TTC549 (cell line): ENCODE measurements around the gene SLC28A1.
"Not testable (repeated sequence)": the region's sequence is repeated elsewhere in the genome, so short reads cannot be mapped to it uniquely, and the experiment has no call there.

Source experiments
- FAIRE-seq: peaks from 2 replicates; lab custom pipeline; 2012; peaks lifted over from hg19 to GRCh38; lab: Jason Lieb, UNC

Gene SLC28A1

DNA sequence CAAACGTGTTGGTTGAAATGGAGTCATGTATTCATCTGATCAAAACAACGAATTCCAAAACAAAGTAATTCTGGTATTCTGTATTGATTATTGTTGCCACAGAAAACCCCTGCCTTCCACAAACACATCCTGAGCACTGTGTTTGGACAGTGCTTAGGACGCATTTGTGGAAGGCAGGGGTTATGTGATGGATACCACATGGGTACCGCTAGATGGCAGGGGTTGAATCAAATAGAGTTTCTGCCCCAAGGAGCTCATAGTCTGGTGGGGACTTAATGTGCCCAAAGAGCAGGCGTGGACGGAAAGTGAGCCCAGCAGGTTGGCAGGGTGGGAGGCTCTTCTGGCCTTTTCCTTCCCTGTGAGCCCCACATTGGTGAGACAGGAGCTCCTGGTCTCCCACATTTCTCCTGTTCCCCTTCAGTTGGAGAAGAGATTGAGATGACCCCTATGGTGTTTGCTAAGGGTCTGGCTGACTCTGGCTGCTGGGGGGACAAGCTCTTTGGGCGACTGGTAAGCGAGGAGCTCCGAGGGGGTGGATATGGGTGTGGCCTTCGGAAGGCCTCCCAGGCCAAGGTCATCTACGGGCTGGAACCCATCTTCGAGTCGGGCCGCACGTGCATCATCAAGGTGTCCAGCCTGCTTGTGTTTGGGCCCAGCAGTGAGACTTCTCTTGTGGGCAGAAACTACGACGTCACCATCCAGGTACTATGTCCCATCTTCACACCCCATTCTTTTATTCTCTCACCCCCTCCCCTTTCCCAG is 22.1 kb upstream of the SLC28A1 start:
- FAIRE-seq = no peak

DNA sequence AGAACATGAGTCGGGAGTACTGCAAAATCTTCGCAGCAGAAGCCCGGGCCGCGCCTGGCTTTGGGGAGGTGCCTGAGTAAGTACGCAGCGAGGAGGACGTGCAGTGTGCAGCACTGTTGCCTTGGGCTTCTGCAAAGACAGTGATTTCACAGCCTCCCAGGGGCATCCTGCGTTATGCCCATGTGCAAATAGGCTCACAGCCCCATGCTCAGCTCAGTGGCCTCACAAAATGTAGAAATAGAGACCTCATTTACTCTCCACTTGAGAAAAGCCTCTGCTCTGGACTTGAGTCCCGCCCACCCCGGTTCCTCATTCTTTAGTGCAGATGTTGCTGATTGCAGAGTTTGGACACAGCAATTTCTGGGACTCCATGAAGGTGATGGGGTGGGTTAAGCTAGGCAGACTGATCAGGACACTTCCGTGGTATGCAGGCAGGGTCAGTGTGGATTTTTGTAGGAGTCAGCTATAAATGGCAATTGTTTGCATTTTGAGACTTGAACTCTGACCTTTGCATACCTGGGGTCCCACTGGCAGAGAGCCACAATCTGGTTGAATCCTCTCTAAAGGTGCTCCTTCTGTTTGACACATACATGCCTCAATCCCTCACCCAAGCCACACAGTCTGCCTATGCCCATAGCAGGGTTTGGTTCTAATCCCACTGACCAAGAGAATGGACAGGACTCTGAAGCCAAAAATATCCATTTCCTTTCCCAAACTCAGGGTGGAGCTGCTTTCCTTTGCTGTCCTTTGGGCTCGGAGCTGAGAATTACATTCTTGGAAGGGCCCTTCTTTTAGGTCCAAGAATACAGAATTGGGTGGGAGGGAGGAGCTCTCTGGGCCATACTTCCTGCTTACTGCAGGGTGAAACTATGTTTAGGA is 20.7 kb upstream of the SLC28A1 start:
- FAIRE-seq = no peak

DNA sequence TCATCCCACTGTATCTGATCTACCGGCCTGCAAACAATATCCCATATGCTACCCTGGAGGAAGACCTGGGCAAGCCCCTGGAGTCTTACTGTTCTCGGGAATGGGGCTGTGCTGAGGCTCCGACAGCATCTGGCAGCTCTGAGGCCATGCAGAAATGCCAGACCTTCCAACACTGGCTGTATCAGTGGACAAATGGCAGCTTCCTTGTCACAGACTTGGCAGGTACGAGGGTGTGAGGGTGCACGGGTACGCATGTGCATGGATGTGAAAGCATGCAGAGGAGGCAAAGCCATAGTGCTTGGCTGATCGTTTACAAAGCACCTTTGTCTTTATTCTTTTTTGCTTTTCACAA is 20.0 kb upstream of the SLC28A1 start:
- no peak for FAIRE-seq

GRCh38 chr15:84865074-84865569 is 19.3 kb upstream of the SLC28A1 start:
- FAIRE-seq = no peak

- no peak for FAIRE-seq
Observed at GRCh38 chr15:84868037-84868880, 16.2 kb upstream of the SLC28A1 start.

DNA sequence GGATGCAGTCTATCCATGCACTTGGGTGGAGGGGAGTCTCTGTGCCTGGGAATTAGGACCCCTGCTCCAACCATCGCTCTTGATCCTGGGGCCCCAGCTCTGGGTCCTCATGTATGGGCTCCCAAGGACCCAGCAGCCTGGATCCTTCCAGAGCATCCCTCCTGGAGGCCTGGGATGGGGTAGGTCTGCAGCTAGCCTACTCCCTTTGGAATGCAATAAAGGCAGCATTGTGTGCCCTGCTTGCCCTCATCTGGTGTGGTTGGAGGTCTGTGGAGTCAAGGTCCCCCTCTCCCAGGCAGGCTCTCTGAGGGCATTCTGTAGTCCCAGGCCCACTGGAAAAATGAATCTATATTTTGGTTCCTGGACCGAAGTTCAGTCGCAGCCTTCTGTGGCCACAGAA is 15.0 kb upstream of the SLC28A1 start:
- FAIRE-seq = no peak

- no peak for FAIRE-seq
Observed at GRCh38 chr15:84871428-84871985, 13.0 kb upstream of the SLC28A1 start.

- FAIRE-seq = no peak
Observed at GRCh38 chr15:84872009-84872910, 12.2 kb upstream of the SLC28A1 start.

GRCh38 chr15:84873997-84874396 is 10.5 kb upstream of the SLC28A1 start:
- no peak for FAIRE-seq

- no peak for FAIRE-seq
Observed at GRCh38 chr15:84874981-84875699, 9.3 kb upstream of the SLC28A1 start.

DNA sequence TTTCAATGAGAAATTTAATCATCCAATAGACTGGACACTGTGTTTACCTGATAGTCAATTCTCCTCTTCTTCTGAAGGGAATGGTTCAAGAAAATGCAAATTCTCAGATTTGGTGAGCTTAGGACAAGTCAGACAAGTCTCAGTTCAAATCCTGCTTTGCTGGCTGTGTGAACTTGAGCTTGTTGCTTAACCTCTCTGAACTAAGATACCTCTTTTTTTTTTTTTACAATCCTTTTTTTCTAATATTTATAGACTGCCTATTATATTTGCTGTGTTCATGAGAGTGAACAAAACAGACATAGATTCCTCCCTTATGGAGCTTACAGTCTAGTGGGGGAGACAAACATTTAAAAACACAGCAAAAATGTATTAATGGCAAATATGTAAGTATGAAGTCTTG is 8.2 kb upstream of the SLC28A1 start:
- FAIRE-seq = no peak

DNA sequence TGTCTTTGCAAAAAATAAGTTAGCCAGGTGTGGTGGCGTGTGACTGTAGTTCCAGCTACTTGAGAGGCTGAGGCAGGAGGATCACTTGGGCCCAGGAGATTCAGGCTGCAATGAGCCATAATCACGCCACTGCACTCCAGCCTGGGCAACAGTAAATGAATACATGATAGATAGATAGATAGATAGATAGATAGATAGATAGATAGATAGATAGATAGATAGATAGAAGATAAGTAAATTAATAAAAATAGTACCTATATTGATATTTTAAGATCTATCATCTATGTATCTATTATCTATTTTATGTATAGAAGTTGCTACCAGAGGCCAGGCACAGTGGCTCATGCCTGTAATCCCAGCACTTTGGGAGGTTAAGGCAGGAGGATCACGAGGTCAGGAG is 6.8 kb upstream of the SLC28A1 start:
- not testable (repeated sequence) for FAIRE-seq

DNA sequence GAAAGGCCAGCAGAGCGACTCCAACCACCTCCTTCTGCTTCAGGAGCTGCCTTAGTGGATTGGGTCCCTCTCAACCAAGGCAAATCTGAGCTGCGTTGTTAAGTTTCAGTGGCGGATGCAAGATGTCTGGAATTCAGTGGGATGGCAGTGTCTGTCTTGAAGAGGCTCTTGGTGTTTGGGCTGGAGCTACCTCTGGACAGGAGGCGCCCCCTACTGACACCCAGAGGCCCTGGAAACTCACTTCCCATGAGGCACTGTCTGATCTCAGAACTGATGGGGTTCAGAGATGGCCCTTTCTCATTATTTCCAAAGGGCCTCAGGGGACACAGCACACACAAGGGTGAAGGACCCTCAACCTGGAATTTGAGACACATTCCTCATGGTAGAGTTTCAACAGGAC is 6.0 kb upstream of the SLC28A1 start:
- no peak for FAIRE-seq

DNA sequence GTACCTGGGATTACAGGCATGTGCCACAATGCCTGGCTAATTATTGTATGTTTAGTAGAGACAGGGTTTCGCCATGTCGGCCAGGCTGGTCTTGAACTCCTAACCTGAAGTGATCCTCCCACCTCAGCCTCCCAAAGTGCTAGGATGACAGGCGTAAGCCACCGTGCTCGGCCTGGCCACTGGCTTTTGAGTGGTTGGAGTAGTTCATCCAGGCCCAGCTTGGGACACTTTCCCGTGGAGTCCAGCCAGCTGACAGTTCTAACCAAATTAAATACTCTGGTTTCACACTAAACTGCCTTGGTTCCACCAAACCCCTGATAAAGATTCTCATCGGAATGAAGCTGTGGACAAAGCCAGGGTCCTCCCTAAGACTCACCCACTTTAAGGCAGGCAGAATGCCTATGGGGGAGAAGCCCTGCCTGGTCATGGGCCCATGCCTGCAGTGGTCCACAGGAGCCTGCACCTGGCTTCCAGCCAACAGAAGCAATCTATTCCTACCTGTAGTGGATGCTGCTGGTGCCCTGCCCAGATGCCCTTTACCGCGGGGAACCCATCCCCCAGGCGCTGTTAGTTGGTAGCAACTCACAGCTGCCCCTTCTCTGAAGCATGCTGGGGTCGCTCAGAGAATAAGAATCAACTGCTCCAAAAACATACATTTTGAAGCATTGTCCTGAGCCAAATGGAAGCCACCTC is 5.2 kb upstream of the SLC28A1 start:
- FAIRE-seq = no peak

GRCh38 chr15:84880007-84880406 is 4.5 kb upstream of the SLC28A1 start:
- no peak for FAIRE-seq

- no peak for FAIRE-seq
Observed at GRCh38 chr15:84880822-84881519, 3.5 kb upstream of the SLC28A1 start.

DNA sequence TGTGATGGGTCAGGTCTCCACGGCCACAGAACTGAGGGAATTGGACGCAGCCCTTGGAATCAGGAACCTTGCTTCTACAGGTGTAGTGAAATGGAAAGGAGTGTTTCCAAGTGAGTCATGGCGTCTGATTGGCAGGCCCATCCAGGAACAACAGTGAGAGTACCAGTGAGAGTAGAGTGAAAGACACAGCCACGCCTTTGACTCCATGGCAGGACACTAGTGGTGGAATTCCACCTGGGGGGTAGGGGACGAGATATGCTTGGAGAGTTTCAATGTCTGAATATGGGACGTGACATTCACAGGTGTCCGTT is 3.0 kb upstream of the SLC28A1 start:
- no peak for FAIRE-seq

DNA sequence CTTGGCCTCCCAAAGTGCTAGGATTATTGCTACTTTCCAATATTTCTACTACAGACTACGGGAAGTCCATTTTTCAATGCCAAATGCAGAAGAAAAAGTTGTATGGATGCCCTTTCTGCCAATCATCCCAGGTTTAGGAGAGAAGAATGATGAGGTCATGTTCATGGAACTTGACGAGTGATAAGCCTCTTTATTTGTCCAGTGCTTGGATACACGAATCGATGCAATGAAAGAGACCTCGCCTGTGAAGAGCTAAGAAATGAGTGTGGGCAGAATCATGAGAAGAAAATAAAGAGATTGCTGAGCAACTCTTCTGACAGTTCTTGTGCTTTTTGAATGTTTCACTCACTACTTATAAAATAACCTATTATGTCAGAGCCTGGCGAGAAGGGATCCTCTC is 996 bp upstream of the SLC28A1 start:
- no peak for FAIRE-seq

GRCh38 chr15:84885801-84886200 is 1.3 kb downstream of the SLC28A1 start:
- FAIRE-seq = no peak
